ENCODE data around the gene PPP1R8. TPM values are rescaled to one million over a fixed set of nuclear protein-coding genes. Genes with fewer than 3 reads are reported as not detected.
"Not testable (repeated sequence)": the region's sequence is repeated elsewhere in the genome, so short reads cannot be mapped to it uniquely, and the experiment has no call there.

PPP1R8 gene
- 10 to 100 TPM; 42.9 to 43.8 TPM for total RNA-seq

- POLR2A ChIA-PET = interaction anchor here (0.6 to 2.3 kb wide), 10 partner anchors 12 to 675 kb away, joined by 3 to 13 read pairs (median 4); partner anchors contain the start of genes FAM76A, IFI6, RCC1 and STX12
Observed at GRCh38 chr1:27830621-27831440, at the start of gene PPP1R8. TSS of gene PPP1R8 (plus strand) at chr1:27830782. CDS start at chr1:27830836, 54 bp downstream.

GRCh38 chr1:27782950-27783349 is 47.6 kb upstream of the PPP1R8 start:
- no peak for DNase-seq
- ChIA-PET CTCF (no interaction called here), POLR2A (no interaction called here)
- Mint-ChIP-seq H3K27me3 (no peaks in the 10 kb centered on the region), H3K4me1 (ENCODE audit: low read depth) (peaks cover 21% of the 10 kb centered on the region), H3K9me3 (no peaks in the 10 kb centered on the region), H3K4me3 (no peak overlapping the region), H3K36me3 (peaks cover 2% of the 10 kb centered on the region), H3K27ac (no peak overlapping the region)
- intact Hi-C loops (cut with micrococcal nuclease) = no loop called here

More at GRCh38 chr1:27830621-27831440, at the start of gene PPP1R8:
- peaks cover 34% of the 10 kb centered on the region for H3K4me1 Mint-ChIP-seq (ENCODE audit: low read depth)
- DNase-seq = peak; percentile 94
- H3K4me3 Mint-ChIP-seq = peak within 1 kb of the TSS; percentile 92
- H3K27me3 Mint-ChIP-seq = no peaks in the 10 kb centered on the region
- intact Hi-C loops (cut with micrococcal nuclease) = loop anchor here (1.0 to 10.0 kb wide), 2 partner anchors 58 to 106 kb away; partner anchors contain the start of genes FAM76A and STX12
- CTCF ChIA-PET = interaction anchor here (0.6 to 2.3 kb wide), 5 partner anchors 61 to 162 kb away, joined by 3 to 10 read pairs (median 4); no protein-coding TSS in a partner anchor
- H3K9me3 Mint-ChIP-seq = no peaks in the 10 kb centered on the region
- H3K36me3 Mint-ChIP-seq = peaks cover 12% of the 10 kb centered on the region
- peak within 1 kb of the TSS; percentile 87 for H3K27ac Mint-ChIP-seq

GRCh38 chr1:27784700-27785099 is 45.9 kb upstream of the PPP1R8 start:
- CTCF ChIA-PET = interaction anchor here (1.1 kb wide), 1 partner anchor 11 kb away, joined by 3 read pairs; no protein-coding TSS in a partner anchor
- peaks cover 17% of the 10 kb centered on the region for H3K4me1 Mint-ChIP-seq (ENCODE audit: low read depth)
- H3K9me3 Mint-ChIP-seq = no peaks in the 10 kb centered on the region
- intact Hi-C loops (cut with micrococcal nuclease) = no loop called here
- H3K4me3 Mint-ChIP-seq = no peak overlapping the region
- peaks cover 7% of the 10 kb centered on the region for H3K36me3 Mint-ChIP-seq
- no peak for DNase-seq
- no peaks in the 10 kb centered on the region for H3K27me3 Mint-ChIP-seq
- POLR2A ChIA-PET = no interaction called here
- no peak overlapping the region for H3K27ac Mint-ChIP-seq

- no peaks in the 10 kb centered on the region for H3K9me3 Mint-ChIP-seq
- no peaks in the 10 kb centered on the region for H3K27me3 Mint-ChIP-seq
- no peak for DNase-seq
- H3K4me1 Mint-ChIP-seq (ENCODE audit: low read depth) = peaks cover 17% of the 10 kb centered on the region
- H3K36me3 Mint-ChIP-seq = peaks cover 13% of the 10 kb centered on the region
- no peak overlapping the region for H3K27ac Mint-ChIP-seq
- no peak overlapping the region for H3K4me3 Mint-ChIP-seq
- CTCF ChIA-PET = no interaction called here
- POLR2A ChIA-PET = no interaction called here
- intact Hi-C loops (cut with micrococcal nuclease) = no loop called here
Observed at GRCh38 chr1:27785781-27786455, 44.7 kb upstream of the PPP1R8 start.

- POLR2A ChIA-PET = no interaction called here
- Mint-ChIP-seq H3K4me3 (no peak overlapping the region), H3K36me3 (peaks cover 14% of the 10 kb centered on the region), H3K27ac (no peak overlapping the region), H3K4me1 (ENCODE audit: low read depth) (peaks cover 16% of the 10 kb centered on the region), H3K9me3 (no peaks in the 10 kb centered on the region), H3K27me3 (no peaks in the 10 kb centered on the region)
- CTCF ChIA-PET = no interaction called here
- intact Hi-C loops (cut with micrococcal nuclease) = no loop called here
- DNase-seq = no peak
Observed at GRCh38 chr1:27787895-27788294, 42.7 kb upstream of the PPP1R8 start.

- H3K27ac Mint-ChIP-seq = no peak overlapping the region
- no peak for DNase-seq
- ChIA-PET CTCF (interaction anchor here (0.6 kb wide), 1 partner anchor 1332 kb away, joined by 3 read pairs; no protein-coding TSS in a partner anchor), POLR2A (interaction anchor here (0.6 kb wide), 1 partner anchor 41 kb away, joined by 3 read pairs; the partner anchor contains the start of gene PPP1R8)
- intact Hi-C loops (cut with micrococcal nuclease) = no loop called here
- H3K36me3 Mint-ChIP-seq = peaks cover 20% of the 10 kb centered on the region
- no peaks in the 10 kb centered on the region for H3K9me3 Mint-ChIP-seq
- no peak overlapping the region for H3K4me3 Mint-ChIP-seq
- peaks cover 14% of the 10 kb centered on the region for H3K4me1 Mint-ChIP-seq (ENCODE audit: low read depth)
- H3K27me3 Mint-ChIP-seq = no peaks in the 10 kb centered on the region
Observed at GRCh38 chr1:27789540-27790041, 41.0 kb upstream of the PPP1R8 start.

GRCh38 chr1:27790270-27790669 is 40.3 kb upstream of the PPP1R8 start:
- Mint-ChIP-seq H3K4me1 (ENCODE audit: low read depth) (peaks cover 14% of the 10 kb centered on the region), H3K36me3 (peaks cover 21% of the 10 kb centered on the region)
- H3K4me3 Mint-ChIP-seq; intact Hi-C loops (cut with micrococcal nuclease); H3K9me3 Mint-ChIP-seq; H3K27me3 Mint-ChIP-seq; DNase-seq; CTCF ChIA-PET; H3K27ac Mint-ChIP-seq: not testable (repeated sequence)
- POLR2A ChIA-PET = interaction anchor here (0.6 kb wide), 1 partner anchor 456 kb away, joined by 3 read pairs; no protein-coding TSS in a partner anchor

- peaks cover 29% of the 10 kb centered on the region for H3K36me3 Mint-ChIP-seq
- no peak overlapping the region for H3K4me3 Mint-ChIP-seq
- no peaks in the 10 kb centered on the region for H3K27me3 Mint-ChIP-seq
- H3K27ac Mint-ChIP-seq = no peak overlapping the region
- intact Hi-C loops (cut with micrococcal nuclease) = no loop called here
- POLR2A ChIA-PET = no interaction called here
- peaks cover 4% of the 10 kb centered on the region for H3K4me1 Mint-ChIP-seq (ENCODE audit: low read depth)
- CTCF ChIA-PET = no interaction called here
- DNase-seq = no peak
- H3K9me3 Mint-ChIP-seq = no peaks in the 10 kb centered on the region
Observed at GRCh38 chr1:27795601-27796000, 35.0 kb upstream of the PPP1R8 start.

- ChIA-PET POLR2A (no interaction called here), CTCF (interaction anchor here (0.8 kb wide), 1 partner anchor 46 kb away, joined by 3 read pairs; no protein-coding TSS in a partner anchor)
- H3K36me3 Mint-ChIP-seq = peaks cover 20% of the 10 kb centered on the region
- no peak overlapping the region for H3K4me3 Mint-ChIP-seq
- no peaks in the 10 kb centered on the region for H3K9me3 Mint-ChIP-seq
- intact Hi-C loops (cut with micrococcal nuclease) = no loop called here
- peaks cover 2% of the 10 kb centered on the region for H3K4me1 Mint-ChIP-seq (ENCODE audit: low read depth)
- DNase-seq = peak; percentile 25
- no peaks in the 10 kb centered on the region for H3K27me3 Mint-ChIP-seq
- no peak overlapping the region for H3K27ac Mint-ChIP-seq
Observed at GRCh38 chr1:27804791-27805190, 25.8 kb upstream of the PPP1R8 start.

GRCh38 chr1:27806758-27807157 is 23.8 kb upstream of the PPP1R8 start:
- no peak overlapping the region for H3K4me3 Mint-ChIP-seq
- H3K4me1 Mint-ChIP-seq (ENCODE audit: low read depth) = peaks cover 2% of the 10 kb centered on the region
- intact Hi-C loops (cut with micrococcal nuclease) = no loop called here
- no peak overlapping the region for H3K27ac Mint-ChIP-seq
- H3K27me3 Mint-ChIP-seq = no peaks in the 10 kb centered on the region
- no peak for DNase-seq
- ChIA-PET CTCF (interaction anchor here (0.6 kb wide), 2 partner anchors 137 to 450 kb away, joined by 3 to 5 read pairs; no protein-coding TSS in a partner anchor), POLR2A (no interaction called here)
- no peaks in the 10 kb centered on the region for H3K9me3 Mint-ChIP-seq
- H3K36me3 Mint-ChIP-seq = peaks cover 18% of the 10 kb centered on the region

- no peaks in the 10 kb centered on the region for H3K9me3 Mint-ChIP-seq
- H3K36me3 Mint-ChIP-seq = peaks cover 18% of the 10 kb centered on the region
- POLR2A ChIA-PET = no interaction called here
- no peak overlapping the region for H3K4me3 Mint-ChIP-seq
- H3K27ac Mint-ChIP-seq = no peak overlapping the region
- intact Hi-C loops (cut with micrococcal nuclease) = no loop called here
- H3K4me1 Mint-ChIP-seq (ENCODE audit: low read depth) = peaks cover 5% of the 10 kb centered on the region
- H3K27me3 Mint-ChIP-seq = no peaks in the 10 kb centered on the region
- DNase-seq = no peak
- CTCF ChIA-PET = no interaction called here
Observed at GRCh38 chr1:27807385-27807784, 23.2 kb upstream of the PPP1R8 start.

- CTCF ChIA-PET; H3K9me3 Mint-ChIP-seq; DNase-seq; intact Hi-C loops (cut with micrococcal nuclease); H3K4me1 Mint-ChIP-seq (ENCODE audit: low read depth); H3K27ac Mint-ChIP-seq; H3K27me3 Mint-ChIP-seq; H3K4me3 Mint-ChIP-seq; POLR2A ChIA-PET: not testable (repeated sequence)
- peaks cover 18% of the 10 kb centered on the region for H3K36me3 Mint-ChIP-seq
Observed at GRCh38 chr1:27808131-27808530, 22.5 kb upstream of the PPP1R8 start.
